Measurements from ENCODE around the gene MYL4.

MYL4 gene

DNA sequence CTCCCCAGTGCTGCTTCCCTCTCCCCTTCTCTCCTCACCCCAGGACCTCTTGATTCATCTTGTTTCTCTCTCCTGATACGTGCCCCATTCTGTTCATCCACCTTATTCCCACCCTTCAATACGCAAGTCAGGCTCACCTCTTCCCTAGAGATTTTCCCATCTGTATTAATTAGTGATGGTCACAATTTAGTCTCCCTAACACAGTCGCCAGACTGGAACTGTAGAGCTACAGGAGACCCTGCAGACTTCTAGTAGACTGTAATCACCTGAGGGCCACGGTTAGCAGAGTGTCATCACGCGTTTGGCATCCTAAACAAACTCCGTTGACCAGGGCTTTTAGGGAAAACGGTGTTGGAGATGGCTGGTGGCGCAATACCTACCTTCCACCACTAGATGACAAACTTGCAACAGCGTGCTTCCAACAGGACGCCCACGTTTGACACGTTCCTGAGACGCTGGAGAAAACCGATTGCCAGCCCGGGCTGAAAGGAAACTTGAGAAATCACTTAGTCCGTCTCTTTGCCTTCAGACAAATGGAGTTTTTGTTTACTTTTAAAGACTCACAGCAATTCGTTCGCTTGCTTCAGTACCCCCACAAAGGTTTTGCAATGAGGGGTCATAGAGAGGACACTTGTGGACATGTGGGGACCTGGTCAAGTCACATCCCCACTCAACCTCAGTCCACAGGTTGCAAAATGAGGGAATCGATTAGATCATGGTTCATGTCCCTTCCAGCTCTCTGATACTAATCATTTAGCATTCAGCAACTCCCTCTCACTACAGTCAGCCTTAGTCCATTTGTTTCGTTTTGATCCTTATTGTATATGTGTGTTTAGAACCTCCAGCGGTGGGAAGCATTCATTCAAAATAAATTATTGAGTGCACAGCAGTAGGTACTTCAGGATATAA, 20.6 kb downstream of the MYL4 start:
- Histone ChIP-seq H3K9ac (ENCODE audit: insufficient read length) (no peak overlapping the region), H3K36me3 (ENCODE audit: insufficient read depth, low read length) (no peaks in the 10 kb centered on the region), H3K27ac (no peak overlapping the region), H3K9me3 (ENCODE audit: low read depth, low read length) (no peaks in the 10 kb centered on the region), H3K4me3 (peak overlapping the region; percentile 67)
- peak; percentile 50 for DNase-seq (ENCODE audit: low read depth, low spot score)
- no peak for TF ChIP-seq EZH2 (IDR thresholded peaks at IDR 0.05)
- no peak for TF ChIP-seq POLR2AphosphoS5 (IDR thresholded peaks at IDR 0.05; ENCODE audit: borderline replicate concordance, low read depth, low read length)
- TF ChIP-seq FOXP2 (optimal IDR thresholded peaks at IDR 0.05; ENCODE audit: control extremely low read depth, extremely low read length, insufficient read depth) = no peak

- Histone ChIP-seq H3K27ac (no peak overlapping the region), H3K36me3 (ENCODE audit: insufficient read depth, low read length) (no peaks in the 10 kb centered on the region), H3K9me3 (ENCODE audit: low read depth, low read length) (no peaks in the 10 kb centered on the region), H3K4me3 (no peak overlapping the region), H3K9ac (ENCODE audit: insufficient read length) (no peak overlapping the region)
- TF ChIP-seq POLR2AphosphoS5 (IDR thresholded peaks at IDR 0.05; ENCODE audit: borderline replicate concordance, low read depth, low read length) = no peak
- no peak for DNase-seq (ENCODE audit: low read depth, low spot score)
Observed at GRCh38 chr17:47230864-47231263, 21.7 kb downstream of the MYL4 start.

GRCh38 chr17:47231334-47231733, 22.2 kb downstream of the MYL4 start:
- TF ChIP-seq POLR2AphosphoS5 (IDR thresholded peaks at IDR 0.05; ENCODE audit: borderline replicate concordance, low read depth, low read length) (no peak), EZH2 (IDR thresholded peaks at IDR 0.05) (no peak), FOXP2 (optimal IDR thresholded peaks at IDR 0.05; ENCODE audit: control extremely low read depth, extremely low read length, insufficient read depth) (no peak)
- no peak for DNase-seq (ENCODE audit: low read depth, low spot score)
- H3K36me3 ChIP-seq (ENCODE audit: insufficient read depth, low read length) = no peaks in the 10 kb centered on the region
- no peak overlapping the region for H3K9ac ChIP-seq (ENCODE audit: insufficient read length)
- H3K27ac ChIP-seq = no peak overlapping the region
- H3K9me3 ChIP-seq (ENCODE audit: low read depth, low read length) = no peaks in the 10 kb centered on the region
- no peak overlapping the region for H3K4me3 ChIP-seq

- Histone ChIP-seq H3K27ac (no peak overlapping the region), H3K36me3 (ENCODE audit: insufficient read depth, low read length) (no peaks in the 10 kb centered on the region), H3K9me3 (ENCODE audit: low read depth, low read length) (no peaks in the 10 kb centered on the region), H3K9ac (ENCODE audit: insufficient read length) (no peak overlapping the region), H3K4me3 (no peak overlapping the region)
- DNase-seq (ENCODE audit: low read depth, low spot score) = no peak
- TF ChIP-seq POLR2AphosphoS5 (IDR thresholded peaks at IDR 0.05; ENCODE audit: borderline replicate concordance, low read depth, low read length) (no peak), FOXP2 (optimal IDR thresholded peaks at IDR 0.05; ENCODE audit: control extremely low read depth, extremely low read length, insufficient read depth) (no peak), EZH2 (IDR thresholded peaks at IDR 0.05) (no peak)
Observed at GRCh38 chr17:47231866-47232265, 22.7 kb downstream of the MYL4 start.

DNA sequence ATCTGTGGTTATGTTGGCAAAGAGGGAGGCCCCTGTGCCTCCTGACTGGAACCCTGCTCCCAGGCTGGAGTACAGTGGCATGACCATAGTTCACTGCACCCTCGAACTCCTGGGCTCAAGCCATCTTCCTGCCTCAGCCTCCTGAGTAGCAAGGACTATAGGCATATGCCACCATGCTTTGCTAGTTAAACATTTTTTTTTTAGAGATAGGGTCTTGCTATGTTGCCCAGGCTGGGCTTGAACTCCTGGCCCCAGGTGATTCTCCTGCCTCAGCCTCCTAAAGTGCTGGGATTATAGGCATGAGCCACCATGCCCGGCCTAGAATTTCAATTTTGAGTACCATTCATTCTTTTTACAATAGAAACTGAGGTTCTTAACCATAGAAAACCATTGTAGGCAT, 23.3 kb downstream of the MYL4 start:
- TF ChIP-seq FOXP2 (optimal IDR thresholded peaks at IDR 0.05; ENCODE audit: control extremely low read depth, extremely low read length, insufficient read depth) (no peak), POLR2AphosphoS5 (IDR thresholded peaks at IDR 0.05; ENCODE audit: borderline replicate concordance, low read depth, low read length) (no peak), EZH2 (IDR thresholded peaks at IDR 0.05) (no peak)
- Histone ChIP-seq H3K36me3 (ENCODE audit: insufficient read depth, low read length) (no peaks in the 10 kb centered on the region), H3K27ac (no peak overlapping the region), H3K4me3 (no peak overlapping the region), H3K9me3 (ENCODE audit: low read depth, low read length) (no peaks in the 10 kb centered on the region), H3K9ac (ENCODE audit: insufficient read length) (no peak overlapping the region)
- no peak for DNase-seq (ENCODE audit: low read depth, low spot score)

DNA sequence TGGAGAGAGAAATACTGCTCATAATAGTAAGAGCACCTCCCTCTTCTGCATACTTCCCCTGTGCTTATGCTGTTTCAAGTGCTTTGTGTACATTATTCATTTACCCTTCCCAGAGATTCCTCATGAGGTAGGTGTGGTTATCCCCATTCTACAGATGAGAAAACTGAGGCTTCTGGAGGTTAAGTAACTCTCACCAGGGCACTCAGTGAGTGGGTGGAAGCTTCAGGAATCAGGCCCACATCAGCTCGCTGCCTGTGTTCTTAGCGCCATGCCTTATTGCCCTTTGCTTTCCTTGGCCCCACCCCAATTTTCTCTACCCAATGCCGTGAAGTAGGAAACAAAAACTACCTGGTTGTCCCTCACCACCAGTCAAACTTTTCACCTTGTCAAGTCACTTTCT, 26.4 kb downstream of the MYL4 start:
- H3K36me3 ChIP-seq (ENCODE audit: insufficient read depth, low read length) = no peaks in the 10 kb centered on the region
- no peak overlapping the region for H3K27ac ChIP-seq
- TF ChIP-seq FOXP2 (optimal IDR thresholded peaks at IDR 0.05; ENCODE audit: control extremely low read depth, extremely low read length, insufficient read depth) = no peak
- TF ChIP-seq POLR2AphosphoS5 (IDR thresholded peaks at IDR 0.05; ENCODE audit: borderline replicate concordance, low read depth, low read length) = no peak
- TF ChIP-seq EZH2 (IDR thresholded peaks at IDR 0.05) = no peak
- no peak overlapping the region for H3K9ac ChIP-seq (ENCODE audit: insufficient read length)
- H3K4me3 ChIP-seq = no peak overlapping the region
- no peaks in the 10 kb centered on the region for H3K9me3 ChIP-seq (ENCODE audit: low read depth, low read length)
- no peak for DNase-seq (ENCODE audit: low read depth, low spot score)

DNA sequence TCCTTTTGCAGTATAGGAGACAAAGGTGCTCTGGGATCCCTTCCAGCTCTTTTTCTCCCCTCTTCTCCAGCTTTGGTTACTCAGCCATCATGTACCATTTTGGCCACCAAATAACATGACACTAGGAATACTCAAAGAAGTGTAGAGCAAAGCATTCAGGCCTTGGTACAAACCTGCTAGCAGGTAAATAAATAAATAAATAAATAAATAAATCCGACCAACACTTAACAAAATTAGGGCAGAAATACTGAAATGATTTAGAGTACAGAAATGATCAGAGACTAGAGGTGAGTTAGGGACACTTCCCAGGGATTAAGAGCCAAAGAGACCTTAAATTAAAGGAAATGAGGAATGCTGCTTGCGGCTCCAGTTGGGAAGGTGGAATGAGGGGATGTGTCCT, 26.8 kb downstream of the MYL4 start:
- no peak overlapping the region for H3K4me3 ChIP-seq
- DNase-seq (ENCODE audit: low read depth, low spot score) = no peak
- no peaks in the 10 kb centered on the region for H3K36me3 ChIP-seq (ENCODE audit: insufficient read depth, low read length)
- TF ChIP-seq POLR2AphosphoS5 (IDR thresholded peaks at IDR 0.05; ENCODE audit: borderline replicate concordance, low read depth, low read length) (no peak), FOXP2 (optimal IDR thresholded peaks at IDR 0.05; ENCODE audit: control extremely low read depth, extremely low read length, insufficient read depth) (no peak), EZH2 (IDR thresholded peaks at IDR 0.05) (no peak)
- no peaks in the 10 kb centered on the region for H3K9me3 ChIP-seq (ENCODE audit: low read depth, low read length)
- no peak overlapping the region for H3K27ac ChIP-seq
- H3K9ac ChIP-seq (ENCODE audit: insufficient read length) = no peak overlapping the region

GRCh38 chr17:47237841-47238240, 28.7 kb downstream of the MYL4 start:
- TF ChIP-seq EZH2 (IDR thresholded peaks at IDR 0.05) (no peak), POLR2AphosphoS5 (IDR thresholded peaks at IDR 0.05; ENCODE audit: borderline replicate concordance, low read depth, low read length) (no peak), FOXP2 (optimal IDR thresholded peaks at IDR 0.05; ENCODE audit: control extremely low read depth, extremely low read length, insufficient read depth) (no peak)
- no peak overlapping the region for H3K27ac ChIP-seq
- no peaks in the 10 kb centered on the region for H3K9me3 ChIP-seq (ENCODE audit: low read depth, low read length)
- no peak overlapping the region for H3K4me3 ChIP-seq
- H3K9ac ChIP-seq (ENCODE audit: insufficient read length) = no peak overlapping the region
- no peak for DNase-seq (ENCODE audit: low read depth, low spot score)
- H3K36me3 ChIP-seq (ENCODE audit: insufficient read depth, low read length) = no peaks in the 10 kb centered on the region
